H1 (cell line): ENCODE data around the gene GCLC. TPM values are rescaled to one million over a fixed set of nuclear protein-coding genes. Genes with fewer than 3 reads are reported as not detected.

ENCODE experiments used
- CHD1 ChIP-seq: IDR thresholded peaks from 2 replicates; pipeline ENCODE4 v1.6.1; 2012; ENCODE audit warnings: low read depth, low read length, improper control_type of control experiment
- CHD7 ChIP-seq: fragments of 300-600 bp; sonication (generic); IDR thresholded peaks from 2 replicates; pipeline ENCODE4 v1.7.1; 2012; ENCODE audit warnings: low read length, moderate library complexity, mild to moderate bottlenecking, inconsistent platforms; ENCODE audit not compliant: insufficient replicate concordance
- MAFK ChIP-seq: IDR thresholded peaks from 2 replicates; pipeline ENCODE4 v1.6.1; 2012; ENCODE audit warnings: low read depth, mild to moderate bottlenecking, improper control_type of control experiment, low read length
- SP4 ChIP-seq: IDR thresholded peaks from 2 replicates; pipeline ENCODE4 v1.6.1; 2012; ENCODE audit warnings: low read length, inconsistent platforms
- SRF ChIP-seq: IDR thresholded peaks from 2 replicates; pipeline ENCODE4 v1.6.1; 2011; ENCODE audit warnings: mild to moderate bottlenecking, low read depth, low read length, moderate library complexity
- TAF1 ChIP-seq: IDR thresholded peaks from 2 replicates; pipeline ENCODE4 v1.6.1; 2011; ENCODE audit warnings: mild to moderate bottlenecking, low read depth, low read length
- YY1 ChIP-seq: IDR thresholded peaks from 2 replicates; pipeline ENCODE4 v1.6.1; 2011; ENCODE audit warnings: low read depth, mild to moderate bottlenecking, low read length
- polyA plus RNA-seq, 7 experiments: library from polyadenylated mRNA; depleted of rRNA in 3 of 7; stranded (reverse) in 5 of 7; unstranded in 2 of 7; fragments of >200 nt in 5 of 7; fragments of 200-250 nt in 2 of 7; gene quantifications; 1 replicate in 5 of 7; 2 replicates in 1 of 7; 4 replicates in 1 of 7; pipeline versions ENCODE4 v1.2.1 to v1.2.3, GENCODE V29; 2011 to 2013; ENCODE audit warnings: missing spikeins in 2 of 7, mixed read lengths in 2 of 7
- total RNA-seq: library from RNA; stranded (reverse); fragmentation: NEBNext Ultra II Directional; extraction: Animal tissue kit (Norgen Biotek cat#: 25700); gene quantifications from 2 replicates; pipeline ENCODE4 v1.2.1, GENCODE V29; 2021

GCLC gene
- total and polyA plus RNA-seq, 2 of the 8 experiments (the other 6 are each of a cell fraction or from before 2014, with no cell fraction given), result 15.8 to 54.0 TPM

- TF ChIP-seq YY1 (no peak), SRF (no peak), SP4 (no peak), TAF1 (no peak), MAFK (no peak), CHD1 (no peak), CHD7 (no peak)
Observed at GRCh38 chr6:53593001-53593488, 48.1 kb upstream of the GCLC start (continued).
